Natural killer cell (primary cell): ENCODE measurements around the gene MBD3L4. TPM values are rescaled to one million over a fixed set of nuclear protein-coding genes. Genes with fewer than 3 reads are reported as not detected.
"Not testable (repeated sequence)": the region's sequence is repeated elsewhere in the genome, so short reads cannot be mapped to it uniquely, and the experiment has no call there.

Experiments
- ATAC-seq, 3 donors: fragments of 150-1000 bp in 2 of 3; fragments of 200-7000 bp in 1 of 3; cut with Tn5 transposase; 1 replicate in 1 of 3; 2 replicates in 2 of 3; pipeline ENCODE4 v1.10.0; 2021; ENCODE audit warnings: mild to moderate bottlenecking in 2 of 3, moderate library complexity in 2 of 3
- DNase-seq, 2 donors: peaks; one replicate each; pipeline versions ENCODE4 v3.0.0 to v3.0.0-alpha.2; 2013 to 2021; ENCODE audit warnings: mixed read lengths in 1 of 2
- H3K27ac ChIP-seq: one replicate; pipeline ENCODE4 v1.5.1; 2013; ENCODE audit warnings: mild to moderate bottlenecking, low read length
- H3K27me3 ChIP-seq: one replicate; pipeline ENCODE4 v1.6.1; 2013; ENCODE audit warnings: low read length; ENCODE audit not compliant: control insufficient read depth, insufficient read depth
- H3K36me3 ChIP-seq: one replicate; pipeline ENCODE4 v1.6.1; 2013; ENCODE audit warnings: low read length; ENCODE audit not compliant: control insufficient read depth, insufficient read depth
- H3K4me1 ChIP-seq: one replicate; pipeline ENCODE4 v1.6.1; 2013; ENCODE audit warnings: low read length; ENCODE audit not compliant: control insufficient read depth, insufficient read depth
- H3K4me3 ChIP-seq: one replicate; pipeline ENCODE4 v1.5.1; 2013; ENCODE audit warnings: low read length
- H3K9me3 ChIP-seq: one replicate; pipeline ENCODE4 v1.6.1; 2013; ENCODE audit warnings: low read length; ENCODE audit not compliant: control insufficient read depth, insufficient read depth
- H3K27ac Mint-ChIP-seq, 2 donors: one replicate each; pipeline ENCODE4 v1.8.0; 2022; ENCODE audit warnings: mild to moderate bottlenecking in 2 of 2, mixed read lengths in 2 of 2, moderate library complexity in 1 of 2
- H3K27me3 Mint-ChIP-seq, 2 donors: one replicate each; pipeline ENCODE4 v1.8.0; 2022; ENCODE audit warnings: low read depth in 2 of 2, mixed read lengths in 2 of 2
- H3K36me3 Mint-ChIP-seq: one replicate; pipeline ENCODE4 v1.8.0; 2022; ENCODE audit warnings: mixed read lengths
- H3K4me1 Mint-ChIP-seq, 2 donors: one replicate each; pipeline ENCODE4 v1.8.0; 2022; ENCODE audit warnings: mixed read lengths in 2 of 2
- H3K4me3 Mint-ChIP-seq: one replicate; pipeline ENCODE4 v1.8.0; 2022; ENCODE audit warnings: mild to moderate bottlenecking, moderate library complexity, mixed read lengths
- H3K9me3 Mint-ChIP-seq, 2 donors: one replicate each; pipeline ENCODE4 v1.8.0; 2022; ENCODE audit warnings: mixed read lengths in 2 of 2
- WGBS: methylation state at CpG from one replicate; pipeline ENCODE4 v1.1.7; 2013; ENCODE audit warnings: missing lambda C conversion rate; ENCODE audit not compliant: insufficient coverage; 5-methylcytosine and 5-hydroxymethylcytosine counted together
- intact Hi-C: fragments of 100-400 bp; cut with micrococcal nuclease; formaldehyde crosslinking; loops from one replicate; pipeline ENCODE4 v1.14.2; 2022
- total RNA-seq, 4 donors: library from RNA; stranded (reverse); fragments of 120-200 nt in 1 of 4; gene quantifications; one replicate each; pipeline versions ENCODE4 v1.2.3 to v1.2.4, GENCODE V29; 2013 to 2022

The MBD3L4 gene
- total RNA-seq, 3 donors from 2014 or later (not counting 1 experiment from before 2014, with no cell fraction given), result not detected

- H3K36me3 ChIP-seq, DNase-seq, intact Hi-C loops, H3K27ac Mint-ChIP-seq, H3K27me3 ChIP-seq, H3K36me3 Mint-ChIP-seq, H3K27ac ChIP-seq, H3K9me3 ChIP-seq, H3K4me1 ChIP-seq, H3K27me3 Mint-ChIP-seq, H3K4me3 Mint-ChIP-seq, H3K4me3 ChIP-seq, H3K4me1 Mint-ChIP-seq, ATAC-seq, H3K9me3 Mint-ChIP-seq: not testable (repeated sequence)
- WGBS, result 96% methylated on average over 5 of the region's 14 CpGs
These were observed 14.8 kb upstream of the MBD3L4 start for GRCh38 chr19:7054635-7055368.

GRCh38 chr19:7052896-7053295 is 12.9 kb upstream of the MBD3L4 start:
- H3K4me3 ChIP-seq, H3K27ac ChIP-seq, ATAC-seq, H3K4me1 Mint-ChIP-seq, H3K9me3 ChIP-seq, H3K27me3 ChIP-seq, DNase-seq, H3K36me3 Mint-ChIP-seq, H3K27me3 Mint-ChIP-seq, H3K4me3 Mint-ChIP-seq, H3K9me3 Mint-ChIP-seq, H3K36me3 ChIP-seq, intact Hi-C loops, H3K27ac Mint-ChIP-seq, H3K4me1 ChIP-seq: not testable (repeated sequence)
- WGBS, result 100% methylated on average over 3 of the region's 7 CpGs

GRCh38 chr19:7051421-7051820 is 11.4 kb upstream of the MBD3L4 start:
- H3K4me3 Mint-ChIP-seq, H3K27me3 Mint-ChIP-seq, H3K27ac Mint-ChIP-seq, H3K4me1 ChIP-seq, H3K9me3 ChIP-seq, DNase-seq, H3K4me1 Mint-ChIP-seq, H3K36me3 Mint-ChIP-seq, H3K9me3 Mint-ChIP-seq, H3K27ac ChIP-seq, H3K27me3 ChIP-seq, H3K36me3 ChIP-seq, H3K4me3 ChIP-seq, ATAC-seq, intact Hi-C loops: not testable (repeated sequence)
- 100% methylated on average over 1 of the region's 5 CpGs for WGBS

- H3K36me3 Mint-ChIP-seq, result not testable (repeated sequence)
These were observed 9.0 kb upstream of the MBD3L4 start, which contains the start of gene MBD3L2 for GRCh38 chr19:7049021-7049420. Gene MBD3L2 (plus strand): TSS chr19:7049321. CDS start chr19:7049374, 53 bp downstream.

GRCh38 chr19:7041563-7041962 is 1.6 kb upstream of the MBD3L4 start:
- H3K27ac Mint-ChIP-seq, H3K9me3 ChIP-seq, H3K4me1 ChIP-seq, H3K4me3 Mint-ChIP-seq, ATAC-seq, DNase-seq, H3K27ac ChIP-seq, H3K27me3 Mint-ChIP-seq, H3K36me3 Mint-ChIP-seq, H3K36me3 ChIP-seq, H3K9me3 Mint-ChIP-seq, intact Hi-C loops, H3K4me3 ChIP-seq, H3K4me1 Mint-ChIP-seq, H3K27me3 ChIP-seq: not testable (repeated sequence)
- no CpG with 5 or more reads among the region's 2 CpGs for WGBS

More at GRCh38 chr19:7049021-7049420, 9.0 kb upstream of the MBD3L4 start, which contains the start of gene MBD3L2:
- H3K9me3 ChIP-seq, ATAC-seq, H3K27me3 Mint-ChIP-seq, H3K4me1 Mint-ChIP-seq, H3K27ac ChIP-seq, H3K4me1 ChIP-seq, H3K27me3 ChIP-seq, DNase-seq, H3K27ac Mint-ChIP-seq, H3K4me3 Mint-ChIP-seq, intact Hi-C loops, H3K4me3 ChIP-seq, H3K36me3 ChIP-seq, H3K9me3 Mint-ChIP-seq: not testable (repeated sequence)
- no CpG with 5 or more reads among the region's 7 CpGs for WGBS

- H3K9me3 ChIP-seq, H3K9me3 Mint-ChIP-seq, H3K4me1 Mint-ChIP-seq, H3K27me3 Mint-ChIP-seq, H3K4me1 ChIP-seq, intact Hi-C loops, H3K27ac ChIP-seq, H3K36me3 ChIP-seq, H3K27ac Mint-ChIP-seq, H3K4me3 ChIP-seq, H3K36me3 Mint-ChIP-seq, DNase-seq, ATAC-seq, H3K4me3 Mint-ChIP-seq, H3K27me3 ChIP-seq: not testable (repeated sequence)
- WGBS, result no CpG with 5 or more reads among the region's 9 CpGs
These were observed 9.7 kb downstream of the MBD3L4 start, which contains the start of gene MBD3L5 for GRCh38 chr19:7030278-7030677. Gene MBD3L5 (plus strand): TSS chr19:7030578. CDS start chr19:7030612, 34 bp downstream.

GRCh38 chr19:7028790-7029189 is 11.2 kb downstream of the MBD3L4 start:
- ATAC-seq, result peak in 1 of 3 donors; percentile 42
- DNase-seq, H3K27me3 ChIP-seq, H3K4me3 ChIP-seq, intact Hi-C loops, H3K27ac ChIP-seq, H3K36me3 ChIP-seq, H3K4me1 Mint-ChIP-seq, H3K4me1 ChIP-seq, H3K27ac Mint-ChIP-seq, H3K27me3 Mint-ChIP-seq, H3K4me3 Mint-ChIP-seq, H3K9me3 Mint-ChIP-seq, H3K9me3 ChIP-seq, H3K36me3 Mint-ChIP-seq: not testable (repeated sequence)
- no CpG with 5 or more reads among the region's 1 CpG for WGBS

- H3K4me3 Mint-ChIP-seq, H3K36me3 ChIP-seq, H3K27ac Mint-ChIP-seq, H3K27me3 Mint-ChIP-seq, H3K36me3 Mint-ChIP-seq, ATAC-seq, H3K4me3 ChIP-seq, H3K27me3 ChIP-seq, intact Hi-C loops, H3K9me3 Mint-ChIP-seq, H3K9me3 ChIP-seq, DNase-seq, H3K27ac ChIP-seq, H3K4me1 ChIP-seq, H3K4me1 Mint-ChIP-seq: not testable (repeated sequence)
- no CpG with 5 or more reads among the region's 6 CpGs for WGBS
These were observed 18.6 kb downstream of the MBD3L4 start, which contains the start of gene MBD3L2B for GRCh38 chr19:7021331-7021730. Gene MBD3L2B (minus strand): TSS chr19:7021431. CDS start chr19:7021397, 34 bp downstream.
